ENCODE data around the gene DPEP1.

GRCh38 chr16:89617036-89617435, 3.6 kb downstream of the DPEP1 start:
- TF ChIP-seq, protein P1, sequence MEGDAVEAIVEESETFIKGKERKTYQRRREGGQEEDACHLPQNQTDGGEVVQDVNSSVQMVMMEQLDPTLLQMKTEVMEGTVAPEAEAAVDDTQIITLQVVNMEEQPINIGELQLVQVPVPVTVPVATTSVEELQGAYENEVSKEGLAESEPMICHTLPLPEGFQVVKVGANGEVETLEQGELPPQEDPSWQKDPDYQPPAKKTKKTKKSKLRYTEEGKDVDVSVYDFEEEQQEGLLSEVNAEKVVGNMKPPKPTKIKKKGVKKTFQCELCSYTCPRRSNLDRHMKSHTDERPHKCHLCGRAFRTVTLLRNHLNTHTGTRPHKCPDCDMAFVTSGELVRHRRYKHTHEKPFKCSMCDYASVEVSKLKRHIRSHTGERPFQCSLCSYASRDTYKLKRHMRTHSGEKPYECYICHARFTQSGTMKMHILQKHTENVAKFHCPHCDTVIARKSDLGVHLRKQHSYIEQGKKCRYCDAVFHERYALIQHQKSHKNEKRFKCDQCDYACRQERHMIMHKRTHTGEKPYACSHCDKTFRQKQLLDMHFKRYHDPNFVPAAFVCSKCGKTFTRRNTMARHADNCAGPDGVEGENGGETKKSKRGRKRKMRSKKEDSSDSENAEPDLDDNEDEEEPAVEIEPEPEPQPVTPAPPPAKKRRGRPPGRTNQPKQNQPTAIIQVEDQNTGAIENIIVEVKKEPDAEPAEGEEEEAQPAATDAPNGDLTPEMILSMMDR (conservative IDR thresholded peaks at IDR 0.05; ENCODE audit: low read length): no peak
- TF ChIP-seq EZH2phosphoT487 (IDR thresholded peaks at IDR 0.05; ENCODE audit: borderline replicate concordance): no peak
